ENCODE measurements around the gene TRIM66. TPM values are rescaled to one million over a fixed set of nuclear protein-coding genes. Genes with fewer than 3 reads are reported as not detected.
A peak's percentile ranks its signal among the peaks of the same experiment; 100 is the strongest.

TRIM66 gene
- total and polyA plus RNA-seq, 9 of the 15 experiments (the other 6 are each of a cell fraction or from before 2014, with no cell fraction given), result 1.1 to 7.3 (median 4.9) TPM

DNA sequence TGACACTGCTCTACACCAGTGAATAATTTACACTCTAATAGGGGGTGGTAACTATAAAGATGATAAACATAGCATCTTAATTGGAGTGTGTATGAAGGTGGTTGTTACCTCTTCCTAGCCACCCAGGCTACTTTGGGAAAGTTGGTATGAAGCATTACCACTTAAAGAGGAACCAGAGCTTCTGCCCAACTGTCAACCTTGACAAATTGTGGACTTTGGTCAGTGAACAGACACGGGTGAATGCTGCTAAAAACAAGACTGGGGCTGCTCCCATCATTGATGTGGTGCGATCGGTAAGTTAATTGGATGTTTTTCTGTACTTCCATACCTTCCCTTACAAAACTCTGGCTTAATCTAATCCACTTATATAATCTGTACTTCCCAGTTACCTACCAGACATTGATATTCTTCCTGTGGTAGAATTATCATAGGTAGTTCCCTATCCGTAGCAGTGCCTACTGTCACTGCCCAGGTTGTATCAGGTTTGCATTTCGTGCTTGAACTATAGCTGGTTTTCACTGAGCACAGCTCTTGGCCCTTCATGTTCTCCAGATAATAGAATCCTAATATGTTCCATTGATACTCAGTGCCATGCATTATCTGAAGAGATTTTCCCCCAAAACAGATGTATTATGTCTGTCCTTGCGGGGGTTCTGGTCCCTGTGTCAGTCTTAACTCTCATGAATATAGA lies 2.3 kb upstream of the TRIM66 start:
- H3K79me2 ChIP-seq (ENCODE audit: control insufficient read depth, insufficient read depth, low read length), result peaks cover 69% of the 10 kb centered on the region
- no peaks in the 10 kb centered on the region for H3K9me3 ChIP-seq (replicated peaks; ENCODE audit: control insufficient read depth, insufficient read depth, low read depth, low read length)
- FAIRE-seq (no peak), DNase-seq (ENCODE audit: extremely low read depth in 1 of 4, low spot score in 3 of 4) (no peak), ATAC-seq (no peak)
- H3K36me3 ChIP-seq (ENCODE audit: control insufficient read depth, insufficient read depth, low read length), result peaks cover 60% of the 10 kb centered on the region
- H3K4me1 ChIP-seq (replicated peaks in 1 of 2; ENCODE audit: control insufficient read depth in 2 of 2, insufficient read depth in 2 of 2, low read length in 2 of 2), result peaks cover 15 to 18% of the 10 kb centered on the region in 2 experiments
- no peak overlapping the region for H2AFZ ChIP-seq (ENCODE audit: low read depth, low read length)
- peak overlapping the region; percentile 97 for H3K4me3 ChIP-seq
- ChIA-PET POLR2A (interaction anchor here (0.6 to 2.8 kb wide), 8 partner anchors 11 to 701 kb away, joined by 3 to 24 read pairs (median 3); no protein-coding TSS in a partner anchor), CTCF (ENCODE audit: low intra/inter-chr PET ratio) (no interaction called here)
- in situ Hi-C loops (cut with MboI) (no loop called here), intact Hi-C loops (cut with micrococcal nuclease) (loop anchor here (5.0 kb wide), 1 partner anchor 128 kb away; a partner anchor contains a TSS)
- H3K9me1 ChIP-seq (ENCODE audit: control insufficient read depth, insufficient read depth, low read length), result no peaks in the 10 kb centered on the region
- peak overlapping the region; percentile 87 to 100 for H3K9ac ChIP-seq (ENCODE audit: insufficient read depth in 1 of 2, low read depth in 2 of 2, low read length in 2 of 2)
- BruUV-seq (replicated peaks), result no TSS peak
- peak overlapping the region; percentile 100 for H3K4me2 ChIP-seq (ENCODE audit: insufficient read depth, low read length)
- WGBS (ENCODE audit: insufficient coverage, low coverage, missing lambda C conversion rate), result 3% methylated on average over 6 of the region's 6 CpGs
- no peaks in the 10 kb centered on the region for H3K27me3 ChIP-seq (ENCODE audit: control insufficient read depth in 2 of 2, insufficient read depth in 2 of 2, low read length in 2 of 2)
- TF ChIP-seq MXI1 (IDR thresholded peaks at IDR 0.05; ENCODE audit: low read depth, low read length), result 0 out of 2 replicates have a peak, but pooled peaks have one; percentile 16
- 0 out of 2 replicates have a peak, but pooled peaks have one; percentile 4 for TF ChIP-seq POLR2AphosphoS5 (IDR thresholded peaks at IDR 0.05; ENCODE audit: control insufficient read depth, insufficient read depth, low read depth, low read length)
- TF ChIP-seq FOXP1 (CRISPR knock-in tag; IDR thresholded peaks at IDR 0.05), result no peak
- TF ChIP-seq ESRRA (IDR thresholded peaks at IDR 0.05; ENCODE audit: borderline replicate concordance, low read depth), result no peak
- no peak for TF ChIP-seq CREBBP (IDR thresholded peaks at IDR 0.05; ENCODE audit: low read depth, low read length)
- peak; percentile 50 for TF ChIP-seq MEIS2 (IDR thresholded peaks at IDR 0.05; ENCODE audit: partially characterized antibody)
- TF ChIP-seq SP1 (CRISPR knock-in tag; IDR thresholded peaks at IDR 0.05), result no peak
- TF ChIP-seq ILF3 (IDR thresholded peaks at IDR 0.05; ENCODE audit: borderline replicate concordance), result 0 out of 2 replicates have a peak, but pooled peaks have one; percentile 43
- peak; percentile 51; the same call in 1 of the 2 replicates for TF ChIP-seq RBFOX2 (IDR thresholded peaks at IDR 0.05; ENCODE audit: low read depth, low read length)
- TF ChIP-seq, protein P1, sequence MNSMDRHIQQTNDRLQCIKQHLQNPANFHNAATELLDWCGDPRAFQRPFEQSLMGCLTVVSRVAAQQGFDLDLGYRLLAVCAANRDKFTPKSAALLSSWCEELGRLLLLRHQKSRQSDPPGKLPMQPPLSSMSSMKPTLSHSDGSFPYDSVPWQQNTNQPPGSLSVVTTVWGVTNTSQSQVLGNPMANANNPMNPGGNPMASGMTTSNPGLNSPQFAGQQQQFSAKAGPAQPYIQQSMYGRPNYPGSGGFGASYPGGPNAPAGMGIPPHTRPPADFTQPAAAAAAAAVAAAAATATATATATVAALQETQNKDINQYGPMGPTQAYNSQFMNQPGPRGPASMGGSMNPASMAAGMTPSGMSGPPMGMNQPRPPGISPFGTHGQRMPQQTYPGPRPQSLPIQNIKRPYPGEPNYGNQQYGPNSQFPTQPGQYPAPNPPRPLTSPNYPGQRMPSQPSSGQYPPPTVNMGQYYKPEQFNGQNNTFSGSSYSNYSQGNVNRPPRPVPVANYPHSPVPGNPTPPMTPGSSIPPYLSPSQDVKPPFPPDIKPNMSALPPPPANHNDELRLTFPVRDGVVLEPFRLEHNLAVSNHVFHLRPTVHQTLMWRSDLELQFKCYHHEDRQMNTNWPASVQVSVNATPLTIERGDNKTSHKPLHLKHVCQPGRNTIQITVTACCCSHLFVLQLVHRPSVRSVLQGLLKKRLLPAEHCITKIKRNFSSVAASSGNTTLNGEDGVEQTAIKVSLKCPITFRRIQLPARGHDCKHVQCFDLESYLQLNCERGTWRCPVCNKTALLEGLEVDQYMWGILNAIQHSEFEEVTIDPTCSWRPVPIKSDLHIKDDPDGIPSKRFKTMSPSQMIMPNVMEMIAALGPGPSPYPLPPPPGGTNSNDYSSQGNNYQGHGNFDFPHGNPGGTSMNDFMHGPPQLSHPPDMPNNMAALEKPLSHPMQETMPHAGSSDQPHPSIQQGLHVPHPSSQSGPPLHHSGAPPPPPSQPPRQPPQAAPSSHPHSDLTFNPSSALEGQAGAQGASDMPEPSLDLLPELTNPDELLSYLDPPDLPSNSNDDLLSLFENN (IDR thresholded peaks at IDR 0.05; ENCODE audit: low read depth in 2 of 2, low read length in 2 of 2), result no peak
- TF ChIP-seq NFRKB (IDR thresholded peaks at IDR 0.05; ENCODE audit: low read depth), result no peak
- TF ChIP-seq MITF (IDR thresholded peaks at IDR 0.05), result no peak
- TF ChIP-seq CC2D1A (IDR thresholded peaks at IDR 0.05), result no peak
- peaks cover 21% of the 10 kb centered on the region for H4K20me1 ChIP-seq (replicated peaks; ENCODE audit: control insufficient read depth, insufficient read depth, low read length)
- H3K27ac ChIP-seq (ENCODE audit: extremely low read depth, low read depth, low read length), result peak overlapping the region; percentile 96

Measured in K562 (cell line).